ENCODE data around the gene NTN4.

GRCh38 chr12:95731519-95731958 lies 59.0 kb downstream of the NTN4 start:
- no peak for TF ChIP-seq CTCF (IDR thresholded peaks at IDR 0.05)
- no peak for TF ChIP-seq POLR2AphosphoS5 (IDR thresholded peaks at IDR 0.05; ENCODE audit: low read depth, low read length)
- no peak for TF ChIP-seq CHD2 (IDR thresholded peaks at IDR 0.05; ENCODE audit: low read length, partially characterized antibody)
- TF ChIP-seq EZH2phosphoT487 (IDR thresholded peaks at IDR 0.05; ENCODE audit: borderline replicate concordance, low read depth): no peak
- TF ChIP-seq MAX (IDR thresholded peaks at IDR 0.05; ENCODE audit: low read depth): no peak
- no peak for TF ChIP-seq TEAD4 (IDR thresholded peaks at IDR 0.05; ENCODE audit: borderline replicate concordance, insufficient read depth)
